Large intestine (tissue), 3 donors: ENCODE data around the gene TCF15. TPM values are rescaled to one million over a fixed set of nuclear protein-coding genes. Genes with fewer than 3 reads are reported as not detected.

Source experiments
- DNase-seq, 2 donors: peaks; one replicate each; pipeline versions ENCODE4 v3.0.0 to v3.0.0-alpha.2; 2013
- H3K27ac ChIP-seq: one replicate; pipeline ENCODE4 v1.5.1; 2013; ENCODE audit warnings: low read length
- H3K27me3 ChIP-seq: 2 replicates; pipeline ENCODE4 v1.6.1; 2013; ENCODE audit warnings: low read length; ENCODE audit not compliant: control insufficient read depth, insufficient read depth
- H3K36me3 ChIP-seq: 2 replicates; pipeline ENCODE4 v1.6.1; 2013; ENCODE audit warnings: low read length; ENCODE audit not compliant: control insufficient read depth, insufficient read depth
- H3K4me1 ChIP-seq: one replicate; pipeline ENCODE4 v1.6.1; 2013; ENCODE audit warnings: low read length; ENCODE audit not compliant: control insufficient read depth, insufficient read depth
- H3K4me3 ChIP-seq: one replicate; pipeline ENCODE4 v1.5.1; 2013; ENCODE audit warnings: low read length
- H3K9me3 ChIP-seq: one replicate; pipeline ENCODE4 v1.6.1; 2013; ENCODE audit warnings: mild to moderate bottlenecking, low read depth, low read length, moderate library complexity; ENCODE audit not compliant: control insufficient read depth
- WGBS: methylation state at CpG from one replicate; pipeline ENCODE4 v1.1.5; 2013; ENCODE audit warnings: low lambda C conversion rate; ENCODE audit not compliant: insufficient coverage; 5-methylcytosine and 5-hydroxymethylcytosine counted together
- polyA plus RNA-seq: library from polyadenylated mRNA; unstranded; fragments of 120-200 nt; gene quantifications from one replicate; pipeline ENCODE4 v1.2.1, GENCODE V29; 2013

TCF15 gene
- polyA plus RNA-seq, 1 donor = 0.64 TPM

GRCh38 chr20:625360-625932, 15.3 kb upstream of the TCF15 start:
- Histone ChIP-seq H3K36me3 (no peaks in the 10 kb centered on the region), H3K4me1 (no peaks in the 10 kb centered on the region), H3K27me3 (peaks cover 20% of the 10 kb centered on the region), H3K4me3 (no peak overlapping the region), H3K27ac (no peak overlapping the region), H3K9me3 (no peaks in the 10 kb centered on the region)
- no CpG with 5 or more reads among the region's 4 CpGs for WGBS
- DNase-seq = no peak

DNA sequence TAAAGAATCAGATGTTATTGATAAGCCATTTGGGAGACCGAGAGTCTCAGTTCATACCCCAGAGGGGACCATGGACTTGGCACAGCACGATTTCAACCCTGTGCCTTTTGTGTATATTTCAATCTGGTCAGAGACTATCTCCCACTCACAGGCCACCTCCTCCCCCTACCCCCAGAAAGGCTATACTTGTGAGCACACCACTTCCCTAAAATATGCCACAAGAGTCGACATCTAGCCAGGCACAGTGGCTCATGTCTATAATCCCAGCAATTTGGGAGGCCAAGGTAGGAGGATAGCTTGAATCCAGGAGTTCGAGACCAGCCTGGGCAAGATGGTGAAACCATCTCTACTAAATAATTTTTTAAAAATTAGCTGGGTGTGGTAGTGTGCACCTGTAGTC, 13.6 kb upstream of the TCF15 start:
- Histone ChIP-seq H3K9me3 (no peaks in the 10 kb centered on the region), H3K27ac (no peak overlapping the region), H3K36me3 (no peaks in the 10 kb centered on the region), H3K27me3 (peaks cover 26% of the 10 kb centered on the region), H3K4me1 (no peaks in the 10 kb centered on the region), H3K4me3 (no peak overlapping the region)
- WGBS = no CpG with 5 or more reads among the region's 4 CpGs
- no peak for DNase-seq

DNA sequence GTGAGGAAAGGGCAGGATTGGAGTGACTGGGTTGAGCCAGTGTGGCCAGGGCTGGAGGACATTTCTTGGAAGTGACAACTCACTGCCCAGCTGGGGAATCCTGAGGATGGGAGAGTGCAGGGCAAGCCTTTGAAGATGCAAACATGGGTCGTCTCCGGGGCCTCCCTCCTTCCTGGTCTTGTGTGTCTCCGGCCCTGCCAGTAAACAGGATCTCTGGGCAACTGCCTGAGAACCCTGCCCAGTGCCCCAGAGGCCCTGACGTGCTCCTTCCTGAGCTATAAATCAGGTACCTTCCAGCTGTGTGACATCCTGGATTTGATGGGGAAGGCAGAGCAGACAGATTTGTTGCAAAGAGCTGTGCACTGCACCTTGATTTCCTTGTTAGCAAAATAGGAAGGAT, 12.9 kb upstream of the TCF15 start:
- no peaks in the 10 kb centered on the region for H3K36me3 ChIP-seq
- no peak overlapping the region for H3K27ac ChIP-seq
- DNase-seq = no peak
- peaks cover 29% of the 10 kb centered on the region for H3K27me3 ChIP-seq
- no peaks in the 10 kb centered on the region for H3K4me1 ChIP-seq
- H3K4me3 ChIP-seq = no peak overlapping the region
- no peaks in the 10 kb centered on the region for H3K9me3 ChIP-seq
- no CpG with 5 or more reads among the region's 4 CpGs for WGBS

GRCh38 chr20:622161-622560, 12.1 kb upstream of the TCF15 start:
- no peaks in the 10 kb centered on the region for H3K36me3 ChIP-seq
- H3K27ac ChIP-seq = no peak overlapping the region
- no peaks in the 10 kb centered on the region for H3K9me3 ChIP-seq
- no peak overlapping the region for H3K4me3 ChIP-seq
- no peak for DNase-seq
- H3K4me1 ChIP-seq = no peaks in the 10 kb centered on the region
- peaks cover 36% of the 10 kb centered on the region for H3K27me3 ChIP-seq
- WGBS = no CpG with 5 or more reads among the region's 7 CpGs

GRCh38 chr20:621125-621756, 11.1 kb upstream of the TCF15 start:
- Histone ChIP-seq H3K27me3 (peaks cover 36% of the 10 kb centered on the region), H3K36me3 (no peaks in the 10 kb centered on the region), H3K4me1 (no peaks in the 10 kb centered on the region), H3K9me3 (no peaks in the 10 kb centered on the region), H3K4me3 (no peak overlapping the region), H3K27ac (no peak overlapping the region)
- 40% methylated on average over 1 of the region's 5 CpGs for WGBS
- DNase-seq = no peak

GRCh38 chr20:620246-620645, 10.1 kb upstream of the TCF15 start:
- WGBS = no CpG with 5 or more reads among the region's 7 CpGs
- no peaks in the 10 kb centered on the region for H3K9me3 ChIP-seq
- H3K27me3 ChIP-seq = peaks cover 36% of the 10 kb centered on the region

GRCh38 chr20:618980-619379, 8.9 kb upstream of the TCF15 start:
- Histone ChIP-seq H3K4me1 (no peaks in the 10 kb centered on the region), H3K27ac (no peak overlapping the region), H3K36me3 (no peaks in the 10 kb centered on the region), H3K4me3 (no peak overlapping the region), H3K27me3 (peaks cover 40% of the 10 kb centered on the region), H3K9me3 (no peaks in the 10 kb centered on the region)
- no CpG with 5 or more reads among the region's 5 CpGs for WGBS
- no peak for DNase-seq

More at GRCh38 chr20:620246-620645, 10.1 kb upstream of the TCF15 start:
- no peak for DNase-seq
- Histone ChIP-seq H3K36me3 (no peaks in the 10 kb centered on the region), H3K4me1 (no peaks in the 10 kb centered on the region), H3K27ac (no peak overlapping the region), H3K4me3 (no peak overlapping the region)

GRCh38 chr20:617934-618690, 8.0 kb upstream of the TCF15 start:
- peaks cover 42% of the 10 kb centered on the region for H3K27me3 ChIP-seq
- no peaks in the 10 kb centered on the region for H3K36me3 ChIP-seq
- H3K4me1 ChIP-seq = no peaks in the 10 kb centered on the region
- DNase-seq = no peak
- no peaks in the 10 kb centered on the region for H3K9me3 ChIP-seq
- 100% methylated on average over 1 of the region's 4 CpGs for WGBS
- H3K4me3 ChIP-seq = no peak overlapping the region
- H3K27ac ChIP-seq = no peak overlapping the region

GRCh38 chr20:615514-615913, 5.4 kb upstream of the TCF15 start:
- Histone ChIP-seq H3K36me3 (no peaks in the 10 kb centered on the region), H3K27ac (no peak overlapping the region), H3K27me3 (peaks cover 54% of the 10 kb centered on the region), H3K4me3 (no peak overlapping the region), H3K4me1 (no peaks in the 10 kb centered on the region), H3K9me3 (no peaks in the 10 kb centered on the region)
- 92% methylated on average over 2 of the region's 4 CpGs for WGBS
- DNase-seq = no peak

- no peaks in the 10 kb centered on the region for H3K36me3 ChIP-seq
- whole genome bisulfite sequencing = no CpG with 5 or more reads among the region's 8 CpGs
- no peak overlapping the region for H3K4me3 ChIP-seq
- no peak for DNase-seq
- H3K9me3 ChIP-seq = no peaks in the 10 kb centered on the region
- peaks cover 71% of the 10 kb centered on the region for H3K27me3 ChIP-seq
- H3K27ac ChIP-seq = no peak overlapping the region
- H3K4me1 ChIP-seq = no peaks in the 10 kb centered on the region
Measured at GRCh38 chr20:611843-612185, 1.7 kb upstream of the TCF15 start.
